ENCODE measurements around the gene NME3. TPM values are rescaled to one million over a fixed set of nuclear protein-coding genes. Genes with fewer than 3 reads are reported as not detected.

Gene NME3
- total RNA-seq, 1 experiment from 2014 or later = 49.0 TPM

DNA sequence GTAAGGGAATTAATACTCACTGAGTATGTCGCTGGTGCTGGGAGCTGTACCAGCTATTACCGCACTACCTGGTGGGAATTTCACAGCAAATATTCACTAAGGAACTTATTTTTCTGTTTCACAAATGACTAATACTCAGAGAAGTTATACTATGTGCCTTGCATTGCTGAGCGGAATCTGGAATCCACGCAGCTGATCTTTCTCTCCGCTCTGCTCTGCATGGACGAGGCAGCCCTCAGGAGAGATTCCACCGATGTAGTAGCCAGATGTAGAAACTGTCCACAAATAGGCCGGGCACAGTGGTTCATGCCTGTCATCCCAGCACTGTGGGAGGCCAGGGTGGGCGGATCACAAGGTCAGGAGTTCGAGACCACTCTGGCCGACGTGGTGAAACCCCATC is 17.1 kb downstream of the NME3 start:
- Histone ChIP-seq H3K27me3 (ENCODE audit: insufficient read depth, low read depth) (no peaks in the 10 kb centered on the region), H3K27ac (no peak overlapping the region), H3K9me3 (ENCODE audit: insufficient read depth, low read depth) (no peaks in the 10 kb centered on the region), H2AFZ (no peak overlapping the region), H3K79me2 (ENCODE audit: low read depth) (no peaks in the 10 kb centered on the region), H3K4me3 (no peak overlapping the region), H3K9me2 (ENCODE audit: insufficient read depth) (no peaks in the 10 kb centered on the region), H4K20me1 (ENCODE audit: insufficient read depth) (no peaks in the 10 kb centered on the region; the same call in 1 of the 2 replicates), H3F3A (ENCODE audit: insufficient read depth, low read depth) (no peaks in the 10 kb centered on the region; the same call in 1 of the 2 replicates), H3K4me2 (no peak overlapping the region), H3K4me1 (replicated peaks; ENCODE audit: insufficient read depth) (no peaks in the 10 kb centered on the region), H3K36me3 (ENCODE audit: low read depth) (no peaks in the 10 kb centered on the region; the same call in none of the 2 replicates)
- no peak for DNase-seq
- POLR2A ChIA-PET (ENCODE audit: unreplicated experiment) = no interaction called here
- CTCF ChIA-PET = no interaction called here
- TF ChIP-seq, protein P1, sequence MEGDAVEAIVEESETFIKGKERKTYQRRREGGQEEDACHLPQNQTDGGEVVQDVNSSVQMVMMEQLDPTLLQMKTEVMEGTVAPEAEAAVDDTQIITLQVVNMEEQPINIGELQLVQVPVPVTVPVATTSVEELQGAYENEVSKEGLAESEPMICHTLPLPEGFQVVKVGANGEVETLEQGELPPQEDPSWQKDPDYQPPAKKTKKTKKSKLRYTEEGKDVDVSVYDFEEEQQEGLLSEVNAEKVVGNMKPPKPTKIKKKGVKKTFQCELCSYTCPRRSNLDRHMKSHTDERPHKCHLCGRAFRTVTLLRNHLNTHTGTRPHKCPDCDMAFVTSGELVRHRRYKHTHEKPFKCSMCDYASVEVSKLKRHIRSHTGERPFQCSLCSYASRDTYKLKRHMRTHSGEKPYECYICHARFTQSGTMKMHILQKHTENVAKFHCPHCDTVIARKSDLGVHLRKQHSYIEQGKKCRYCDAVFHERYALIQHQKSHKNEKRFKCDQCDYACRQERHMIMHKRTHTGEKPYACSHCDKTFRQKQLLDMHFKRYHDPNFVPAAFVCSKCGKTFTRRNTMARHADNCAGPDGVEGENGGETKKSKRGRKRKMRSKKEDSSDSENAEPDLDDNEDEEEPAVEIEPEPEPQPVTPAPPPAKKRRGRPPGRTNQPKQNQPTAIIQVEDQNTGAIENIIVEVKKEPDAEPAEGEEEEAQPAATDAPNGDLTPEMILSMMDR (conservative IDR thresholded peaks at IDR 0.05) = no peak
- TF ChIP-seq EZH2 (IDR thresholded peaks at IDR 0.05; ENCODE audit: low read depth) = no peak
- BruUV-seq (replicated peaks) = no TSS peak
- intact Hi-C loops (cut with micrococcal nuclease; ENCODE audit: unreplicated experiment) = no loop called here

DNA sequence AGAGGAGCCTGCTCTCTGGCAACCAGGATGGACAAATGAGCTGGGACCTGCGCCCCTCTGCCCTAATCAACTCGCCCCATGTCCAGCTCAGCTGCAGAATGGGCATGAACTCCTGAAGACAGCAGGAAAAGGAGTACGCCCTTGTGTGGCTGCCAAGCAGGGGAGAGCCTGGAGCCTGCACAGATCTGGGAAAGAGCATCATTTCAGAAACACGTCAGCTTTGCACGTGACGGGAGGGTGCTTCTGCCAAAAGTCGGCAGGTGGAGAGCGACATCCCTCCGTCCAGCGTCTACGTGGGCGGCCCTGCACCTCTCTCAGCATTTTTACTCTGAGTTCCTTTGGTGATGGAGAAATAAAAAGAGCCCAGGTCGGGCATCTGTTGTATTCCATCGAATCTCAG is 18.5 kb downstream of the NME3 start:
- no peaks in the 10 kb centered on the region for H3K27me3 ChIP-seq (ENCODE audit: insufficient read depth, low read depth)
- peaks cover 3% of the 10 kb centered on the region; the same call in 1 of the 2 replicates for H3K4me1 ChIP-seq (replicated peaks; ENCODE audit: insufficient read depth)
- H4K20me1 ChIP-seq (ENCODE audit: insufficient read depth) = no peaks in the 10 kb centered on the region; the same call in 1 of the 2 replicates
- no peak overlapping the region for H3K4me3 ChIP-seq
- ChIA-PET CTCF (no interaction called here), POLR2A (ENCODE audit: unreplicated experiment) (no interaction called here)
- DNase-seq = no peak
- no peaks in the 10 kb centered on the region for H3K9me3 ChIP-seq (ENCODE audit: insufficient read depth, low read depth)
- no peak overlapping the region for H3K27ac ChIP-seq
- no peaks in the 10 kb centered on the region; the same call in 1 of the 2 replicates for H3F3A ChIP-seq (ENCODE audit: insufficient read depth, low read depth)
- H3K9me2 ChIP-seq (ENCODE audit: insufficient read depth) = no peaks in the 10 kb centered on the region
- H3K36me3 ChIP-seq (ENCODE audit: low read depth) = no peaks in the 10 kb centered on the region; the same call in none of the 2 replicates
- 0 out of 2 replicates have a peak, but pooled peaks cover 3% of the 10 kb centered on the region for H3K79me2 ChIP-seq (ENCODE audit: low read depth)
- TF ChIP-seq, protein P1 (conservative IDR thresholded peaks at IDR 0.05) = no peak
- TF ChIP-seq EZH2 (IDR thresholded peaks at IDR 0.05; ENCODE audit: low read depth) = no peak
- H3K4me2 ChIP-seq = no peak overlapping the region
- intact Hi-C loops (cut with micrococcal nuclease; ENCODE audit: unreplicated experiment) = no loop called here
- BruUV-seq (replicated peaks) = no TSS peak
- H2AFZ ChIP-seq = no peak overlapping the region

DNA sequence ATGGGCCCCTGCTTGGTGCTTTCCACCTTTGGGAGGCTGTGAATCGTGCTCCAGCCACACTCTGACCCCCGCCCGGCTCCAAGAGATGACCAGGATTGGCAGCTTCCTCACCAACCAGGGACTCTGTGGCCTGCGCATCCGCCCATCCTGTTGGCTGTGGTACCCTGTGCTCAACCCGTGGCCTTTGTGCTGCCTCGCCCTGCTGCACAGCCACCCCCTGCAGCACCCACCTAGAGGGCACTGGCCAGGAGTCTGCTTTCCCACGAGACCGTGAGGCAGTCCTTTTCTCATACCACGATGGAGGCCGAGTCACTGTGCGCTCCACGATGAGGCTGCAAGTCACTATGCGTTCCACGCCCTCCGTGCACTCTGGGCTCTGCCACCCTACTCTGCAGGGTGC is 19.4 kb downstream of the NME3 start:
- Histone ChIP-seq H3F3A (ENCODE audit: insufficient read depth, low read depth) (peaks cover 4% of the 10 kb centered on the region; the same call in 1 of the 2 replicates), H3K36me3 (ENCODE audit: low read depth) (no peaks in the 10 kb centered on the region; the same call in none of the 2 replicates), H3K4me2 (no peak overlapping the region), H3K27me3 (ENCODE audit: insufficient read depth, low read depth) (no peaks in the 10 kb centered on the region), H3K27ac (no peak overlapping the region), H3K9me3 (ENCODE audit: insufficient read depth, low read depth) (no peaks in the 10 kb centered on the region), H2AFZ (no peak overlapping the region), H3K4me1 (replicated peaks; ENCODE audit: insufficient read depth) (peaks cover 12% of the 10 kb centered on the region), H4K20me1 (ENCODE audit: insufficient read depth) (no peaks in the 10 kb centered on the region; the same call in 1 of the 2 replicates), H3K79me2 (ENCODE audit: low read depth) (0 out of 2 replicates have a peak, but pooled peaks cover 3% of the 10 kb centered on the region), H3K9me2 (ENCODE audit: insufficient read depth) (no peaks in the 10 kb centered on the region), H3K4me3 (no peak overlapping the region)
- ChIA-PET POLR2A (ENCODE audit: unreplicated experiment) (no interaction called here), CTCF (no interaction called here)
- no peak for TF ChIP-seq EZH2 (IDR thresholded peaks at IDR 0.05; ENCODE audit: low read depth)
- TF ChIP-seq, protein P1 (conservative IDR thresholded peaks at IDR 0.05) = no peak
- no TSS peak for BruUV-seq (replicated peaks)
- no peak for DNase-seq
- intact Hi-C loops (cut with micrococcal nuclease; ENCODE audit: unreplicated experiment) = no loop called here
